KOPT-K1 (cell line): Measurements from ENCODE around the gene DCAF4.
"Not testable (repeated sequence)": the region's sequence is repeated elsewhere in the genome, so short reads cannot be mapped to it uniquely, and the experiment has no call there.

Experiments used
- H3K27ac ChIP-seq: fragments of 200-600 bp; sonication (generic); 2 replicates; pipeline ENCODE4 v1.5.1; 2016; ENCODE audit warnings: antibody characterized with exemption, mild to moderate bottlenecking, low read depth, low read length; ENCODE audit not compliant: poor library complexity, severe bottlenecking
- H3K36me3 ChIP-seq: fragments of 200-600 bp; sonication (generic); 2 replicates; pipeline ENCODE4 v1.5.1; 2017; ENCODE audit warnings: antibody characterized with exemption, mild to moderate bottlenecking, low read length, moderate library complexity; ENCODE audit not compliant: insufficient read depth
- H3K9me3 ChIP-seq: fragments of 200-600 bp; sonication (generic); 2 replicates; pipeline ENCODE4 v1.5.1; 2017; ENCODE audit warnings: antibody characterized with exemption, low read length, mild to moderate bottlenecking; ENCODE audit not compliant: insufficient read depth, poor library complexity, severe bottlenecking

The DCAF4 gene

GRCh38 chr14:72941286-72941985 is 15.2 kb downstream of the DCAF4 start:
- Histone ChIP-seq H3K36me3 (peaks cover 85% of the 10 kb centered on the region), H3K27ac (no peak overlapping the region), H3K9me3 (no peaks in the 10 kb centered on the region)

GRCh38 chr14:72942934-72943333 is 16.7 kb downstream of the DCAF4 start:
- Histone ChIP-seq H3K36me3 (peaks cover 97% of the 10 kb centered on the region), H3K27ac (no peak overlapping the region), H3K9me3 (no peaks in the 10 kb centered on the region)

GRCh38 chr14:72943876-72944430 is 17.7 kb downstream of the DCAF4 start:
- Histone ChIP-seq H3K36me3 (peaks cover 97% of the 10 kb centered on the region), H3K27ac (no peak overlapping the region), H3K9me3 (no peaks in the 10 kb centered on the region)

GRCh38 chr14:72945356-72946027 is 19.2 kb downstream of the DCAF4 start:
- H3K27ac ChIP-seq = no peak overlapping the region
- peaks cover 95% of the 10 kb centered on the region for H3K36me3 ChIP-seq
- H3K9me3 ChIP-seq = no peaks in the 10 kb centered on the region

GRCh38 chr14:72946491-72946890 is 20.2 kb downstream of the DCAF4 start:
- peaks cover 92% of the 10 kb centered on the region for H3K36me3 ChIP-seq
- no peaks in the 10 kb centered on the region for H3K9me3 ChIP-seq
- no peak overlapping the region for H3K27ac ChIP-seq

- peaks cover 91% of the 10 kb centered on the region for H3K36me3 ChIP-seq
- H3K9me3 ChIP-seq = no peaks in the 10 kb centered on the region
- H3K27ac ChIP-seq = no peak overlapping the region
These were observed 21.3 kb downstream of the DCAF4 start for GRCh38 chr14:72947366-72948160.

- Histone ChIP-seq H3K36me3 (peaks cover 81% of the 10 kb centered on the region), H3K27ac (no peak overlapping the region)
These were observed 22.3 kb downstream of the DCAF4 start for GRCh38 chr14:72948481-72949138.

GRCh38 chr14:72952171-72952570 is 25.9 kb downstream of the DCAF4 start:
- H3K9me3 ChIP-seq = no peaks in the 10 kb centered on the region
- H3K27ac ChIP-seq = no peak overlapping the region
- peaks cover 79% of the 10 kb centered on the region for H3K36me3 ChIP-seq

More at GRCh38 chr14:72948481-72949138, 22.3 kb downstream of the DCAF4 start:
- H3K9me3 ChIP-seq = no peaks in the 10 kb centered on the region

- H3K36me3 ChIP-seq = peaks cover 87% of the 10 kb centered on the region
- H3K9me3 ChIP-seq, H3K27ac ChIP-seq: not testable (repeated sequence)
These were observed 30.5 kb downstream of the DCAF4 start for GRCh38 chr14:72956741-72957140.

GRCh38 chr14:72957213-72957612 is 30.9 kb downstream of the DCAF4 start:
- Histone ChIP-seq H3K36me3 (peaks cover 87% of the 10 kb centered on the region), H3K9me3 (no peaks in the 10 kb centered on the region), H3K27ac (no peak overlapping the region)

- Histone ChIP-seq H3K27ac (no peak overlapping the region), H3K36me3 (peaks cover 94% of the 10 kb centered on the region)
These were observed 32.3 kb downstream of the DCAF4 start for GRCh38 chr14:72958548-72958947.

GRCh38 chr14:72961016-72961415 is 34.8 kb downstream of the DCAF4 start:
- H3K36me3 ChIP-seq = peaks cover 71% of the 10 kb centered on the region
- H3K9me3 ChIP-seq, H3K27ac ChIP-seq: not testable (repeated sequence)

More at GRCh38 chr14:72958548-72958947, 32.3 kb downstream of the DCAF4 start:
- H3K9me3 ChIP-seq = no peaks in the 10 kb centered on the region

- peaks cover 64% of the 10 kb centered on the region for H3K36me3 ChIP-seq
- no peaks in the 10 kb centered on the region for H3K9me3 ChIP-seq
- H3K27ac ChIP-seq = no peak overlapping the region
These were observed 35.5 kb downstream of the DCAF4 start for GRCh38 chr14:72961579-72962335.

GRCh38 chr14:72962336-72962754 is 36.1 kb downstream of the DCAF4 start:
- not testable (repeated sequence) for H3K9me3 ChIP-seq, H3K27ac ChIP-seq
- H3K36me3 ChIP-seq = peaks cover 63% of the 10 kb centered on the region
